Gastroesophageal sphincter (tissue), 4 donors: ENCODE data around the gene MYCN. TPM values are rescaled to one million over a fixed set of nuclear protein-coding genes. Genes with fewer than 3 reads are reported as not detected.
"Not testable (repeated sequence)": the region's sequence is repeated elsewhere in the genome, so short reads cannot be mapped to it uniquely, and the experiment has no call there.

ENCODE experiments used
- ATAC-seq: fragments of 150-250 bp; one replicate; pipeline ENCODE4 v1.9.1; 2016; ENCODE audit warnings: mild to moderate bottlenecking, moderate library complexity
- H3K27ac ChIP-seq, 4 donors: fragments of 200-600 bp; sonication (generic) in 3 of 4; 1 replicate in 3 of 4; 2 replicates in 1 of 4; pipeline ENCODE4 v1.5.1; 2016 to 2019
- H3K27me3 ChIP-seq: fragments of 200-600 bp; sonication (generic); one replicate; pipeline ENCODE4 v1.5.1; 2019
- H3K36me3 ChIP-seq, 2 donors: fragments of 200-600 bp; sonication (generic); one replicate each; pipeline ENCODE4 v1.5.1; 2019; ENCODE audit warnings: control low read depth in 1 of 2
- H3K4me1 ChIP-seq, 3 donors: fragments of 200-600 bp; sonication (generic); 1 replicate in 2 of 3; 2 replicates in 1 of 3; pipeline ENCODE4 v1.5.1; 2016 to 2019; ENCODE audit warnings: control low read depth in 2 of 3
- H3K4me3 ChIP-seq, 2 donors: fragments of 200-600 bp; sonication (generic); one replicate each; pipeline ENCODE4 v1.5.1; 2019; ENCODE audit warnings: mild to moderate bottlenecking in 1 of 2, moderate library complexity in 1 of 2
- H3K9me3 ChIP-seq, 3 donors: fragments of 200-600 bp; sonication (generic); one replicate each; pipeline ENCODE4 v1.5.1; 2017 to 2019; ENCODE audit warnings: control low read depth in 2 of 3
- CTCF ChIP-seq, 4 experiments: fragments of 200-600 bp in 2 of 4; fragments of 450-650 bp in 2 of 4; sonication (generic) in 1 of 4; IDR thresholded peaks; one replicate each; pipeline ENCODE4 v1.5.1; 2017 to 2019; ENCODE audit warnings: antibody characterized with exemption in 4 of 4, mild to moderate bottlenecking in 2 of 4, moderate library complexity in 2 of 4
- EP300 ChIP-seq: sonication (generic); formaldehyde crosslinking; IDR thresholded peaks from one replicate; pipeline ENCODE4 v1.6.1; 2017; ENCODE audit warnings: antibody characterized with exemption, mild to moderate bottlenecking
- POLR2A ChIP-seq, 2 donors: fragments of 450-650 bp; IDR thresholded peaks; one replicate each; pipeline ENCODE4 v1.6.1; 2017; ENCODE audit warnings: antibody characterized with exemption in 2 of 2, mild to moderate bottlenecking in 2 of 2, moderate library complexity in 1 of 2
- POLR2AphosphoS5 ChIP-seq: sonication (generic); formaldehyde crosslinking; IDR thresholded peaks from one replicate; pipeline ENCODE4 v1.6.1; 2017; ENCODE audit warnings: antibody characterized with exemption
- WGBS, 2 donors: methylation state at CpG; one replicate each; pipeline ENCODE4 v1.1.5; 2018; ENCODE audit warnings: low coverage in 1 of 2; 5-methylcytosine and 5-hydroxymethylcytosine counted together
- total RNA-seq, 4 donors: library from RNA; depleted of rRNA; stranded (reverse); fragments of >200 nt; gene quantifications; one replicate each; pipeline ENCODE4 v1.1.0, GENCODE V29; 2016

Gene MYCN
- total RNA-seq, 4 donors from 2014 or later = 0.13 to 0.46 (median 0.35) TPM; not detected in 1

DNA sequence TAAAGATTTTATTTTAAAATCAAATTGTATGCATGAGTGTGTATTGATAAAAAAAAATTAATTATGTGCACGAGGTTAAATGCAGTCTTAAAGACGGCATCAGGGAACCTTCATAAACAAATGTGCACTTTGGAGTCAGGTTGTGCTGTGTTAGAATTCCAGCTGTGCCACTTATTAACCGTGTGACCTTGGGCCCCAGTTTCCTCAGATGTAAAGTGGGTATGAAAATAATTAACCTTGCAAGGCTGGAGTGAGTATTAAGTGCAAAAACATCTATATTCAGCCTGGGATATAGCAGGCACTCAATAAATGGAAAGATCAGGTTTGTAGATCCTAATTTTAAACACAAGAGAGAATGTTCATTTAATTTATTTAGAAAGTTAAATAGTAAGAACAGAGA lies 14.5 kb upstream of the MYCN start:
- TF ChIP-seq CTCF (IDR thresholded peaks at IDR 0.05) (no peak), POLR2AphosphoS5 (no peak), EP300 (no peak), POLR2A (IDR thresholded peaks at IDR 0.05) (no peak)
- Histone ChIP-seq H3K4me1 (no peaks in the 10 kb centered on the region), H3K36me3 (no peaks in the 10 kb centered on the region), H3K27me3 (peaks cover 7% of the 10 kb centered on the region), H3K9me3 (no peaks in the 10 kb centered on the region), H3K27ac (no peak overlapping the region), H3K4me3 (no peak overlapping the region)
- 48 to 49% methylated on average over 3 of the region's 3 CpGs for WGBS, 2 donors
- ATAC-seq = no peak

DNA sequence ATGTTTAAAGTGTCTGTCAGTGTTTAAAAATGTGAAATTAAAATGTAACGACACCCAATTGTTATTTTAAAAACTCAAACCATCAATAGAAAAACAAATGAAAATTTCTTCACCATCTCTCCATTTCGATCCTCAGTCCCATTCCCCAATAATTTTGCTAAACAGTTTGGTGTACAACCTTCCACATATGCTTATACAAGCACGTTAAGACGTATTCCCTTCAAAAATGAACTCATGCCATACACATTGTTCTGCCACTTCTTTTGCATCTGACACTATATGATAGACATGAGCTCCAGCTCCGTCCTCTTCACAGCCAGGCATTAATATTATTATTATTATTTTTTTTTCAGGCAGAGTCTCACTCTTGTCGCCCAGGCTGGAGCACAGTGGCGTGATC lies 14.1 kb upstream of the MYCN start:
- H3K27me3 ChIP-seq = peaks cover 6% of the 10 kb centered on the region
- H3K4me1 ChIP-seq = no peaks in the 10 kb centered on the region
- no peak overlapping the region for H3K4me3 ChIP-seq
- H3K36me3 ChIP-seq = no peaks in the 10 kb centered on the region
- no peak for TF ChIP-seq CTCF (IDR thresholded peaks at IDR 0.05)
- no peak for TF ChIP-seq POLR2AphosphoS5
- no peak for TF ChIP-seq POLR2A (IDR thresholded peaks at IDR 0.05)
- no peak for TF ChIP-seq EP300
- no peak for ATAC-seq
- WGBS, 2 donors = 85 to 87% methylated on average over 7 of the region's 7 CpGs
- H3K9me3 ChIP-seq = no peaks in the 10 kb centered on the region
- no peak overlapping the region for H3K27ac ChIP-seq

GRCh38 chr2:15927551-15928218 lies 12.7 kb upstream of the MYCN start:
- WGBS, 2 donors = 85 to 86% methylated on average over 4 to 9 of the region's 11 CpGs
- no peak for TF ChIP-seq POLR2AphosphoS5
- no peak for TF ChIP-seq CTCF (IDR thresholded peaks at IDR 0.05)
- TF ChIP-seq EP300 = no peak
- TF ChIP-seq POLR2A (IDR thresholded peaks at IDR 0.05) = no peak
- Histone ChIP-seq H3K4me1 (no peaks in the 10 kb centered on the region), H3K27ac (no peak overlapping the region), H3K9me3 (no peaks in the 10 kb centered on the region), H3K27me3 (peaks cover 3% of the 10 kb centered on the region), H3K4me3 (no peak overlapping the region), H3K36me3 (no peaks in the 10 kb centered on the region)
- ATAC-seq = no peak

DNA sequence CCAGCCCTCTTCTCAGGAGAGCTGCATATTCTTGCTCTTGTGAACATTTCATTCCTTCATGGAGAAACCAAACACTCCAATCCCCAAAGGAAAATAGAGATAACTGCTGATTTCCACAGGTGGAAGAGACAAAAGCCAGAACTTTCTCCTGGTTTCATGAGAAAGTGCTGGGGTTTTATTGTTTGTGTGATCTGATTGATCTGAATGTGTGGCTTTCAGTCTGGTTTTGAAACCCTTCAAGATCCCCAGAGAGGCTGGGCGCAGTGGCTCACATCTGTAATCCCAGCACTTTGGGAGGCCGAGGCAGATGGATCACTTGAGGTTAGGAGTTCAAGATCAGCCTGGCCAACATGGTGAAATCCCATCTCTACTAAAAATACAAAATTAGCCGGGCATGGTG lies 11.3 kb upstream of the MYCN start:
- not testable (repeated sequence) for H3K9me3 ChIP-seq

GRCh38 chr2:15929861-15930260 lies 10.5 kb upstream of the MYCN start:
- Histone ChIP-seq H3K9me3 (no peaks in the 10 kb centered on the region), H3K4me3 (no peak overlapping the region), H3K27ac (no peak overlapping the region), H3K27me3 (peaks cover 3% of the 10 kb centered on the region), H3K4me1 (no peaks in the 10 kb centered on the region), H3K36me3 (no peaks in the 10 kb centered on the region)
- 86 to 91% methylated on average over 4 of the region's 5 CpGs for WGBS, 2 donors
- no peak for TF ChIP-seq EP300
- no peak for TF ChIP-seq POLR2A (IDR thresholded peaks at IDR 0.05)
- TF ChIP-seq CTCF (IDR thresholded peaks at IDR 0.05) = no peak
- no peak for TF ChIP-seq POLR2AphosphoS5
- ATAC-seq = no peak

More for the DNA sequence above, 11.3 kb upstream of the MYCN start:
- H3K27ac ChIP-seq, H3K27me3 ChIP-seq, ATAC-seq, H3K4me3 ChIP-seq, H3K4me1 ChIP-seq, H3K36me3 ChIP-seq: not testable (repeated sequence)
- WGBS, 2 donors = 100% methylated on average over 1 of the region's 3 CpGs; no CpG with 5 or more reads in 1 of the 2 donors
